ENCODE data around the gene HECTD4.

DNA sequence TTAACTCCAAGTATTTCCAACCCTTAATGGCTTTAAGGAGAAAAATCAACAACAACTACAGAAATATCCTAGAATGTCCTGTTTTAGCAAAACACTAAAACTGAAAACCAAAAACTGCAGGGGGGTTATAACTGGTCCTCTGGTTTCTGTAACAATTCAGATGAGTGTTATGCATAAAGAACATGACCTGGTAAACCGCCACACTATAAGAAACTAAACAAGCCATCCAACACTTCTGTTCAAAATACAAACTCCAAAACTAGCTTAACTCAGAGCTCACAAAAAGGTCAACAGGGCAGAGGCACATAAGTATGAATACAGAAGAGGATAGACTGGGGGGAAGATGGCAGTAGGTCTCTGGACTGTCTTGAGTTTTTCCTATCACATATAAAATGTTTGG lies 38.0 kb downstream of the HECTD4 start:
- TF ChIP-seq, protein P1, sequence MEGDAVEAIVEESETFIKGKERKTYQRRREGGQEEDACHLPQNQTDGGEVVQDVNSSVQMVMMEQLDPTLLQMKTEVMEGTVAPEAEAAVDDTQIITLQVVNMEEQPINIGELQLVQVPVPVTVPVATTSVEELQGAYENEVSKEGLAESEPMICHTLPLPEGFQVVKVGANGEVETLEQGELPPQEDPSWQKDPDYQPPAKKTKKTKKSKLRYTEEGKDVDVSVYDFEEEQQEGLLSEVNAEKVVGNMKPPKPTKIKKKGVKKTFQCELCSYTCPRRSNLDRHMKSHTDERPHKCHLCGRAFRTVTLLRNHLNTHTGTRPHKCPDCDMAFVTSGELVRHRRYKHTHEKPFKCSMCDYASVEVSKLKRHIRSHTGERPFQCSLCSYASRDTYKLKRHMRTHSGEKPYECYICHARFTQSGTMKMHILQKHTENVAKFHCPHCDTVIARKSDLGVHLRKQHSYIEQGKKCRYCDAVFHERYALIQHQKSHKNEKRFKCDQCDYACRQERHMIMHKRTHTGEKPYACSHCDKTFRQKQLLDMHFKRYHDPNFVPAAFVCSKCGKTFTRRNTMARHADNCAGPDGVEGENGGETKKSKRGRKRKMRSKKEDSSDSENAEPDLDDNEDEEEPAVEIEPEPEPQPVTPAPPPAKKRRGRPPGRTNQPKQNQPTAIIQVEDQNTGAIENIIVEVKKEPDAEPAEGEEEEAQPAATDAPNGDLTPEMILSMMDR (IDR thresholded peaks at IDR 0.05; ENCODE audit: poor library complexity, severe bottlenecking), result no peak
- TF ChIP-seq, protein P2, sequence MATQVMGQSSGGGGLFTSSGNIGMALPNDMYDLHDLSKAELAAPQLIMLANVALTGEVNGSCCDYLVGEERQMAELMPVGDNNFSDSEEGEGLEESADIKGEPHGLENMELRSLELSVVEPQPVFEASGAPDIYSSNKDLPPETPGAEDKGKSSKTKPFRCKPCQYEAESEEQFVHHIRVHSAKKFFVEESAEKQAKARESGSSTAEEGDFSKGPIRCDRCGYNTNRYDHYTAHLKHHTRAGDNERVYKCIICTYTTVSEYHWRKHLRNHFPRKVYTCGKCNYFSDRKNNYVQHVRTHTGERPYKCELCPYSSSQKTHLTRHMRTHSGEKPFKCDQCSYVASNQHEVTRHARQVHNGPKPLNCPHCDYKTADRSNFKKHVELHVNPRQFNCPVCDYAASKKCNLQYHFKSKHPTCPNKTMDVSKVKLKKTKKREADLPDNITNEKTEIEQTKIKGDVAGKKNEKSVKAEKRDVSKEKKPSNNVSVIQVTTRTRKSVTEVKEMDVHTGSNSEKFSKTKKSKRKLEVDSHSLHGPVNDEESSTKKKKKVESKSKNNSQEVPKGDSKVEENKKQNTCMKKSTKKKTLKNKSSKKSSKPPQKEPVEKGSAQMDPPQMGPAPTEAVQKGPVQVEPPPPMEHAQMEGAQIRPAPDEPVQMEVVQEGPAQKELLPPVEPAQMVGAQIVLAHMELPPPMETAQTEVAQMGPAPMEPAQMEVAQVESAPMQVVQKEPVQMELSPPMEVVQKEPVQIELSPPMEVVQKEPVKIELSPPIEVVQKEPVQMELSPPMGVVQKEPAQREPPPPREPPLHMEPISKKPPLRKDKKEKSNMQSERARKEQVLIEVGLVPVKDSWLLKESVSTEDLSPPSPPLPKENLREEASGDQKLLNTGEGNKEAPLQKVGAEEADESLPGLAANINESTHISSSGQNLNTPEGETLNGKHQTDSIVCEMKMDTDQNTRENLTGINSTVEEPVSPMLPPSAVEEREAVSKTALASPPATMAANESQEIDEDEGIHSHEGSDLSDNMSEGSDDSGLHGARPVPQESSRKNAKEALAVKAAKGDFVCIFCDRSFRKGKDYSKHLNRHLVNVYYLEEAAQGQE (IDR thresholded peaks at IDR 0.05; ENCODE audit: borderline replicate concordance), result no peak
- TF ChIP-seq EZH2 (IDR thresholded peaks at IDR 0.05; ENCODE audit: borderline replicate concordance, insufficient read depth, low read length, poor library complexity, severe bottlenecking) (no peak), SMC3 (conservative IDR thresholded peaks at IDR 0.05; ENCODE audit: poor library complexity) (no peak), RAD21 (conservative IDR thresholded peaks at IDR 0.05) (no peak), POLR2AphosphoS5 (IDR thresholded peaks at IDR 0.05) (no peak), MXI1 (conservative IDR thresholded peaks at IDR 0.05; ENCODE audit: poor library complexity, severe bottlenecking) (no peak), EP300 (conservative IDR thresholded peaks at IDR 0.05; ENCODE audit: poor library complexity, severe bottlenecking) (no peak), TAF1 (IDR thresholded peaks at IDR 0.05; ENCODE audit: low read depth) (no peak)

All from neural cell (in vitro differentiated cells).